H9 (cell line): Measurements from ENCODE around the gene MRPS6. TPM values are rescaled to one million over a fixed set of nuclear protein-coding genes. Genes with fewer than 3 reads are reported as not detected.

Experiments used
- DNase-seq: peaks from one replicate; pipeline ENCODE4 v3.0.0-alpha.2; 2017
- H2AFZ ChIP-seq: one replicate; pipeline ENCODE4 v1.6.1; 2013; ENCODE audit warnings: mild to moderate bottlenecking, low read length, control low read depth, moderate library complexity
- H2AK5ac ChIP-seq: 2 replicates; pipeline ENCODE4 v1.6.1; 2013; ENCODE audit warnings: low read length, control low read depth, mixed read lengths; ENCODE audit not compliant: insufficient read length
- H2BK120ac ChIP-seq: one replicate; pipeline ENCODE4 v1.6.1; 2013; ENCODE audit warnings: low read depth, mild to moderate bottlenecking, low read length, control low read depth, inconsistent platforms; ENCODE audit not compliant: poor library complexity, severe bottlenecking
- H2BK12ac ChIP-seq: 2 replicates; pipeline ENCODE4 v1.6.1; 2013; ENCODE audit warnings: low read length, control low read depth, mixed read lengths, low read depth; ENCODE audit not compliant: insufficient read length
- H2BK15ac ChIP-seq: 2 replicates; pipeline ENCODE4 v1.6.1; 2013; ENCODE audit warnings: low read depth, low read length, control low read depth
- H2BK20ac ChIP-seq: one replicate; pipeline ENCODE4 v1.6.1; 2013; ENCODE audit warnings: low read depth, mild to moderate bottlenecking, low read length, control low read depth, inconsistent platforms; ENCODE audit not compliant: poor library complexity, severe bottlenecking
- H2BK5ac ChIP-seq: 2 replicates; pipeline ENCODE4 v1.6.1; 2013; ENCODE audit warnings: low read length, control low read depth, mixed read lengths; ENCODE audit not compliant: insufficient read length
- H3K14ac ChIP-seq: 2 replicates; pipeline ENCODE4 v1.6.1; 2013; ENCODE audit warnings: low read length, control low read depth; ENCODE audit not compliant: insufficient read depth
- H3K18ac ChIP-seq: 2 replicates; pipeline ENCODE4 v1.6.1; 2013; ENCODE audit warnings: low read depth, mild to moderate bottlenecking, mixed read lengths, low read length, control low read depth; ENCODE audit not compliant: insufficient read length
- H3K23ac ChIP-seq: 2 replicates; pipeline ENCODE4 v1.6.1; 2013; ENCODE audit warnings: low read length, control low read depth, mixed read lengths, low read depth; ENCODE audit not compliant: insufficient read length
- H3K23me2 ChIP-seq: 2 replicates; pipeline ENCODE4 v1.6.1; 2013; ENCODE audit warnings: low read depth, mild to moderate bottlenecking, mixed read lengths, low read length, control low read depth; ENCODE audit not compliant: insufficient read length, poor library complexity, severe bottlenecking
- H3K27ac ChIP-seq: 2 replicates; pipeline ENCODE4 v1.5.1; 2013; ENCODE audit warnings: low read length, control low read depth, mixed read lengths, low read depth; ENCODE audit not compliant: insufficient read length
- H3K27me3 ChIP-seq: 2 replicates; pipeline ENCODE4 v1.6.1; 2013; ENCODE audit warnings: low read length, control low read depth, inconsistent platforms; ENCODE audit not compliant: insufficient read depth
- H3K4ac ChIP-seq: 2 replicates; pipeline ENCODE4 v1.6.1; 2013; ENCODE audit warnings: low read depth, mild to moderate bottlenecking, control low read depth, inconsistent platforms, low read length, moderate library complexity
- H3K4me1 ChIP-seq: 2 replicates; pipeline ENCODE4 v1.6.1; 2013; ENCODE audit warnings: low read length, control low read depth, inconsistent platforms; ENCODE audit not compliant: insufficient read depth
- H3K4me2 ChIP-seq: 2 replicates; pipeline ENCODE4 v1.6.1; 2013; ENCODE audit warnings: low read length, control low read depth, mixed read lengths; ENCODE audit not compliant: insufficient read length, insufficient read depth
- H3K56ac ChIP-seq: 2 replicates; pipeline ENCODE4 v1.6.1; 2013; ENCODE audit warnings: low read depth, mild to moderate bottlenecking, mixed read lengths, low read length, control low read depth; ENCODE audit not compliant: insufficient read length
- H3K79me1 ChIP-seq: 2 replicates; pipeline ENCODE4 v1.6.1; 2013; ENCODE audit warnings: low read depth, mild to moderate bottlenecking, moderate library complexity, low read length, control low read depth, inconsistent platforms; ENCODE audit not compliant: insufficient read depth, poor library complexity, severe bottlenecking
- H3K79me2 ChIP-seq: 2 replicates; pipeline ENCODE4 v1.6.1; 2013; ENCODE audit warnings: low read length, control low read depth, inconsistent platforms; ENCODE audit not compliant: insufficient read depth
- H3K9ac ChIP-seq: 2 replicates; pipeline ENCODE4 v1.6.1; 2013; ENCODE audit warnings: low read length, control low read depth, mixed read lengths; ENCODE audit not compliant: insufficient read length; ENCODE audit errors: extremely low read depth
- H3K9me3 ChIP-seq: one replicate; pipeline ENCODE4 v1.6.1; 2013; ENCODE audit warnings: low read depth, low read length, inconsistent platforms; ENCODE audit not compliant: control insufficient read depth
- H3T11ph ChIP-seq: one replicate; pipeline ENCODE4 v1.6.1; 2013; ENCODE audit warnings: mild to moderate bottlenecking, low read length, control low read depth, inconsistent platforms
- H4K20me1 ChIP-seq: one replicate; pipeline ENCODE4 v1.6.1; 2013; ENCODE audit not compliant: control insufficient read depth, insufficient read length, insufficient read depth
- H4K5ac ChIP-seq: 2 replicates; pipeline ENCODE4 v1.6.1; 2013; ENCODE audit warnings: low read depth, mild to moderate bottlenecking, mixed read lengths, low read length, control low read depth; ENCODE audit not compliant: insufficient read length
- H4K8ac ChIP-seq: replicated peaks from 2 replicates; pipeline ENCODE4 v1.6.1; 2013; ENCODE audit warnings: low read length, control low read depth, mixed read lengths, low read depth; ENCODE audit not compliant: insufficient read length
- H4K91ac ChIP-seq: 2 replicates; pipeline ENCODE4 v1.6.1; 2013; ENCODE audit warnings: low read depth, mild to moderate bottlenecking, moderate library complexity, mixed read lengths, low read length, control low read depth; ENCODE audit not compliant: insufficient read length
- H3K27ac Mint-ChIP-seq, 3 experiments: 2 replicates in 2 of 3; 3 replicates in 1 of 3; pipeline ENCODE4 v1.8.0; 2020 to 2021; ENCODE audit warnings: mixed read lengths in 3 of 3, mild to moderate bottlenecking in 1 of 3, moderate library complexity in 1 of 3
- H3K27me3 Mint-ChIP-seq: 2 replicates; pipeline ENCODE4 v1.8.0; 2021; ENCODE audit warnings: low read depth, mild to moderate bottlenecking, moderate library complexity, mixed read lengths
- H3K36me3 Mint-ChIP-seq, 3 experiments: 2 replicates in 2 of 3; 3 replicates in 1 of 3; pipeline ENCODE4 v1.8.0; 2020 to 2021; ENCODE audit warnings: low read depth in 3 of 3, mixed read lengths in 3 of 3; ENCODE audit not compliant: insufficient read depth in 1 of 3
- H3K4me1 Mint-ChIP-seq, 2 experiments: 2 replicates each; pipeline ENCODE4 v1.8.0; 2020; ENCODE audit warnings: mixed read lengths in 2 of 2
- H3K4me3 Mint-ChIP-seq, 2 experiments: 2 replicates in 1 of 2; 3 replicates in 1 of 2; pipeline ENCODE4 v1.8.0; 2020 to 2021; ENCODE audit warnings: mild to moderate bottlenecking in 2 of 2, mixed read lengths in 2 of 2, moderate library complexity in 1 of 2
- H3K9me3 Mint-ChIP-seq, 2 experiments: 2 replicates in 1 of 2; 3 replicates in 1 of 2; pipeline ENCODE4 v1.8.0; 2020; ENCODE audit warnings: mild to moderate bottlenecking in 2 of 2, mixed read lengths in 2 of 2, moderate library complexity in 1 of 2
- WGBS: extraction: QIAGEN DNeasy Blood & Tissue Kit; methylation state at CpG from one replicate; pipeline ENCODE4 v1.1.7; 2013; ENCODE audit warnings: missing lambda C conversion rate, low lambda C conversion rate, mixed read lengths; ENCODE audit not compliant: insufficient read length; ENCODE audit errors: extremely low coverage; 5-methylcytosine and 5-hydroxymethylcytosine counted together
- total RNA-seq: library from RNA; stranded (reverse); gene quantifications from 2 replicates; pipeline ENCODE4 v1.2.1, GENCODE V29; 2021
- TF ChIP-seq, protein P1 (sequence below): fragments of 200-600 bp; sonication (generic); conservative IDR thresholded peaks from 3 replicates; pipeline ENCODE4 v1.8.0; 2021; ENCODE audit warnings: antibody characterized with exemption, mild to moderate bottlenecking

Gene MRPS6
- total RNA-seq, 1 experiment from 2014 or later, result 83.2 TPM

DNA sequence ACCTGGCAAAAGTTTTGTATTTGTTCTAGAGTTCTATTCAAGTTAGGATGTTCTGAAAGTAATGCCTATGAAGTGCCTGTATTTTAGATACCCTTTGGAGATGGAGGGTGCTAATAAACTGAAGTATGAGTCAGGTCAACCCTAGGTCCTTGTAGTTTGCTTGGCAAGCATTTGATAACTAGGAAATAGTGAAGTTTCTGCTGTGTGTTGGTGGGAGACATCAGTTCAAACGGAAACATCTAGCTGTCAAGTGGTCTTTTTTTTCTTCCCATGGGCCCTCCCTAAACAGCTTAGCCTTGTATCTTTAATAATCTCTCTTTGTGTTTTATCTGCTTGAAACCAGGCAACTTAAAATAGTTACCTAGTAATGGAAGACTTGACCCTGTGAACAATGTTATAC lies 4.5 kb downstream of the MRPS6 start:
- H4K8ac ChIP-seq, result no peak overlapping the region

More for the DNA sequence above, 4.5 kb downstream of the MRPS6 start:
- Histone ChIP-seq H3K14ac (no peak overlapping the region), H4K5ac (no peak overlapping the region), H2AFZ (no peak overlapping the region), H3K27me3 (no peaks in the 10 kb centered on the region), H3T11ph (no peak overlapping the region), H3K79me1 (peaks cover 3% of the 10 kb centered on the region), H3K18ac (no peak overlapping the region), H3K4ac (no peak overlapping the region), H3K4me2 (no peak overlapping the region), H3K79me2 (peaks cover 25% of the 10 kb centered on the region; the same call in 1 of the 2 replicates), H2AK5ac (no peak overlapping the region), H2BK120ac (no peak overlapping the region), H2BK15ac (no peak overlapping the region), H3K4me1 (peaks cover 5% of the 10 kb centered on the region), H3K23me2 (peaks cover 9% of the 10 kb centered on the region), H2BK20ac (no peak overlapping the region), H4K91ac (no peak overlapping the region), H2BK12ac (no peak overlapping the region), H3K23ac (no peak overlapping the region), H3K56ac (no peak overlapping the region), H2BK5ac (no peak overlapping the region), H3K27ac (no peak overlapping the region), H4K20me1 (no peaks in the 10 kb centered on the region), H3K9ac (no peak overlapping the region), H3K9me3 (no peaks in the 10 kb centered on the region)
- peaks cover 13 to 28% (median 15%) of the 10 kb centered on the region in 3 experiments; a peak in 6 of 7 replicates for H3K36me3 Mint-ChIP-seq
- H3K27me3 Mint-ChIP-seq, result no peaks in the 10 kb centered on the region; the same call in 1 of the 2 replicates
- H3K9me3 Mint-ChIP-seq, result no peaks in the 10 kb centered on the region; a peak in 1 of 5 replicates
- DNase-seq, result no peak
- TF ChIP-seq, protein P1, sequence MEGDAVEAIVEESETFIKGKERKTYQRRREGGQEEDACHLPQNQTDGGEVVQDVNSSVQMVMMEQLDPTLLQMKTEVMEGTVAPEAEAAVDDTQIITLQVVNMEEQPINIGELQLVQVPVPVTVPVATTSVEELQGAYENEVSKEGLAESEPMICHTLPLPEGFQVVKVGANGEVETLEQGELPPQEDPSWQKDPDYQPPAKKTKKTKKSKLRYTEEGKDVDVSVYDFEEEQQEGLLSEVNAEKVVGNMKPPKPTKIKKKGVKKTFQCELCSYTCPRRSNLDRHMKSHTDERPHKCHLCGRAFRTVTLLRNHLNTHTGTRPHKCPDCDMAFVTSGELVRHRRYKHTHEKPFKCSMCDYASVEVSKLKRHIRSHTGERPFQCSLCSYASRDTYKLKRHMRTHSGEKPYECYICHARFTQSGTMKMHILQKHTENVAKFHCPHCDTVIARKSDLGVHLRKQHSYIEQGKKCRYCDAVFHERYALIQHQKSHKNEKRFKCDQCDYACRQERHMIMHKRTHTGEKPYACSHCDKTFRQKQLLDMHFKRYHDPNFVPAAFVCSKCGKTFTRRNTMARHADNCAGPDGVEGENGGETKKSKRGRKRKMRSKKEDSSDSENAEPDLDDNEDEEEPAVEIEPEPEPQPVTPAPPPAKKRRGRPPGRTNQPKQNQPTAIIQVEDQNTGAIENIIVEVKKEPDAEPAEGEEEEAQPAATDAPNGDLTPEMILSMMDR, result no peak
- H3K27ac Mint-ChIP-seq, result no peak overlapping the region
- H3K4me3 Mint-ChIP-seq, result no peak overlapping the region
- H3K4me1 Mint-ChIP-seq, result peaks cover 39 to 46% of the 10 kb centered on the region in 2 experiments
- WGBS, result no CpG with 5 or more reads among the region's 1 CpG
